Stimulated activated CD8-positive, alpha-beta memory T cell treated with anti-CD3 and anti-CD28 coated beads, Interleukin-2, amount 100 ng/mL, for 1 hour (primary cell): Measurements from ENCODE around the gene LAMA3.

ENCODE experiments used
- DNase-seq, 2 donors: peaks; one replicate each; pipeline ENCODE4 v3.0.0-alpha.2; 2020; ENCODE audit warnings: low read depth in 2 of 2

The LAMA3 gene

GRCh38 chr18:23969664-23970063 is 280.4 kb downstream of the LAMA3 start:
- DNase-seq, result no peak

- DNase-seq, result peak in 1 of 2 donors; percentile 41
Observed at GRCh38 chr18:23970161-23971096, 281.2 kb downstream of the LAMA3 start.

- no peak for DNase-seq
Observed at GRCh38 chr18:23971097-23971440, 281.8 kb downstream of the LAMA3 start.

- no peak for DNase-seq
Observed at GRCh38 chr18:23971666-23972230, 282.5 kb downstream of the LAMA3 start.

GRCh38 chr18:23972453-23972852 is 283.2 kb downstream of the LAMA3 start:
- DNase-seq, result no peak

GRCh38 chr18:23977103-23977502 is 287.9 kb downstream of the LAMA3 start:
- DNase-seq, result no peak

- DNase-seq, result no peak
Observed at GRCh38 chr18:23977719-23978483, 288.6 kb downstream of the LAMA3 start.

- no peak for DNase-seq
Observed at GRCh38 chr18:23981369-23981980, 292.2 kb downstream of the LAMA3 start.

GRCh38 chr18:23982155-23983079 is 293.2 kb downstream of the LAMA3 start:
- no peak for DNase-seq

GRCh38 chr18:23983112-23983511 is 293.9 kb downstream of the LAMA3 start:
- no peak for DNase-seq

- no peak for DNase-seq
Observed at GRCh38 chr18:23986600-23987359, 297.5 kb downstream of the LAMA3 start.

GRCh38 chr18:23990474-23991410 is 301.5 kb downstream of the LAMA3 start:
- DNase-seq, result no peak

- no peak for DNase-seq
Observed at GRCh38 chr18:23992089-23992940, 303.1 kb downstream of the LAMA3 start.

- no peak for DNase-seq
Observed at GRCh38 chr18:23992941-23993280, 303.7 kb downstream of the LAMA3 start.

GRCh38 chr18:23994361-23994902 is 305.2 kb downstream of the LAMA3 start:
- DNase-seq, result no peak

GRCh38 chr18:23995180-23995579 is 305.9 kb downstream of the LAMA3 start:
- DNase-seq, result no peak

- DNase-seq, result no peak
Observed at GRCh38 chr18:23998018-23998417, 308.8 kb downstream of the LAMA3 start.

- no peak for DNase-seq
Observed at GRCh38 chr18:23998820-23999219, 309.6 kb downstream of the LAMA3 start.
